T-helper 17 cell (primary cell): ENCODE measurements around the gene SRPK1. TPM values are rescaled to one million over a fixed set of nuclear protein-coding genes. Genes with fewer than 3 reads are reported as not detected.

Experiments
- ATAC-seq: fragments of 150-1000 bp; cut with Tn5 transposase; 2 replicates; pipeline ENCODE4 v1.10.0; 2021; ENCODE audit warnings: mild to moderate bottlenecking, moderate library complexity
- DNase-seq, 3 donors: peaks; one replicate each; pipeline versions ENCODE4 v3.0.0 to v3.0.0-alpha.2; 2020 to 2021
- H3K9me3 ChIP-seq: one replicate; pipeline ENCODE4 v1.7.0; 2013; ENCODE audit warnings: low read length, mild to moderate bottlenecking; ENCODE audit not compliant: control insufficient read depth, poor library complexity, severe bottlenecking
- H3K27ac Mint-ChIP-seq: one replicate; pipeline ENCODE4 v1.8.0; 2022; ENCODE audit warnings: mild to moderate bottlenecking, moderate library complexity, mixed read lengths
- H3K27me3 Mint-ChIP-seq: one replicate; pipeline ENCODE4 v1.8.0; 2022; ENCODE audit warnings: mixed read lengths
- H3K36me3 Mint-ChIP-seq: one replicate; pipeline ENCODE4 v1.8.0; 2022; ENCODE audit warnings: low read depth, mixed read lengths
- H3K4me1 Mint-ChIP-seq: one replicate; pipeline ENCODE4 v1.8.0; 2022; ENCODE audit warnings: mild to moderate bottlenecking, mixed read lengths
- H3K4me3 Mint-ChIP-seq: one replicate; pipeline ENCODE4 v1.8.0; 2022; ENCODE audit warnings: mild to moderate bottlenecking, moderate library complexity, mixed read lengths
- total RNA-seq, 4 donors: library from RNA in 2 of 4; stranded (reverse) in 2 of 4; gene quantifications; one replicate each; pipeline ENCODE4 v1.2.3 and lab custom pipeline; 2022 to 2026

The SRPK1 gene
- total RNA-seq (10 to 100 TPM; 44.9 to 46.4 TPM), total RNA-seq (lab: John Stamatoyannopoulos, UW) (70.1 to 107 reads per million in 2 donors)

GRCh38 chr6:35920793-35921732 lies at the start of gene SRPK1:
TSS of gene SRPK1 (minus strand) at chr6:35921098. CDS start at chr6:35921056, 42 bp downstream.
- H3K4me1 Mint-ChIP-seq = peaks cover 42% of the 10 kb centered on the region
- peak; percentile 74 for ATAC-seq
- H3K36me3 Mint-ChIP-seq = peaks cover 2% of the 10 kb centered on the region
- H3K4me3 Mint-ChIP-seq = peak within 1 kb of the TSS; percentile 97
- H3K27me3 Mint-ChIP-seq = no peaks in the 10 kb centered on the region
- H3K9me3 ChIP-seq = no peaks in the 10 kb centered on the region
- H3K27ac Mint-ChIP-seq = peak within 1 kb of the TSS; percentile 96
- peak; percentile 68 to 78 (median 78) for DNase-seq

- ATAC-seq (no peak), DNase-seq (no peak)
- no peaks in the 10 kb centered on the region for H3K9me3 ChIP-seq
- H3K4me1 Mint-ChIP-seq = peaks cover 5% of the 10 kb centered on the region
- no peak overlapping the region for H3K27ac Mint-ChIP-seq
- no peaks in the 10 kb centered on the region for H3K27me3 Mint-ChIP-seq
- no peaks in the 10 kb centered on the region for H3K36me3 Mint-ChIP-seq
- H3K4me3 Mint-ChIP-seq = no peak overlapping the region
Observed at GRCh38 chr6:35970181-35970580, 49.3 kb upstream of the SRPK1 start.

- Mint-ChIP-seq H3K36me3 (no peaks in the 10 kb centered on the region), H3K4me1 (peaks cover 5% of the 10 kb centered on the region), H3K27me3 (no peaks in the 10 kb centered on the region), H3K27ac (no peak overlapping the region), H3K4me3 (no peak overlapping the region)
- DNase-seq (no peak), ATAC-seq (no peak)
- H3K9me3 ChIP-seq = no peaks in the 10 kb centered on the region
Observed at GRCh38 chr6:35969646-35970045, 48.7 kb upstream of the SRPK1 start.

- no peak for DNase-seq
- no peak for ATAC-seq
- no peaks in the 10 kb centered on the region for H3K9me3 ChIP-seq
- Mint-ChIP-seq H3K4me1 (peaks cover 4% of the 10 kb centered on the region), H3K36me3 (no peaks in the 10 kb centered on the region), H3K27ac (no peak overlapping the region), H3K4me3 (no peak overlapping the region), H3K27me3 (no peaks in the 10 kb centered on the region)
Observed at GRCh38 chr6:35968821-35969220, 47.9 kb upstream of the SRPK1 start.

- H3K4me3 Mint-ChIP-seq = no peak overlapping the region
- peaks cover 8% of the 10 kb centered on the region for H3K27me3 Mint-ChIP-seq
- no peak for DNase-seq
- no peak overlapping the region for H3K27ac Mint-ChIP-seq
- H3K36me3 Mint-ChIP-seq = no peaks in the 10 kb centered on the region
- no peaks in the 10 kb centered on the region for H3K9me3 ChIP-seq
- H3K4me1 Mint-ChIP-seq = no peaks in the 10 kb centered on the region
- ATAC-seq = no peak
Observed at GRCh38 chr6:35967076-35967774, 46.3 kb upstream of the SRPK1 start.

- no peaks in the 10 kb centered on the region for H3K4me1 Mint-ChIP-seq
- peaks cover 45% of the 10 kb centered on the region for H3K27me3 Mint-ChIP-seq
- no peak overlapping the region for H3K4me3 Mint-ChIP-seq
- H3K36me3 Mint-ChIP-seq = peaks cover 4% of the 10 kb centered on the region
- no peak for DNase-seq
- H3K27ac Mint-ChIP-seq = no peak overlapping the region
- ATAC-seq = no peak
- no peaks in the 10 kb centered on the region for H3K9me3 ChIP-seq
Observed at GRCh38 chr6:35962779-35963560, 42.1 kb upstream of the SRPK1 start.

GRCh38 chr6:35960187-35960586 lies 39.3 kb upstream of the SRPK1 start:
- Mint-ChIP-seq H3K27me3 (peaks cover 47% of the 10 kb centered on the region), H3K4me1 (no peaks in the 10 kb centered on the region), H3K36me3 (peaks cover 6% of the 10 kb centered on the region), H3K4me3 (no peak overlapping the region), H3K27ac (no peak overlapping the region)
- ATAC-seq = no peak
- H3K9me3 ChIP-seq = no peaks in the 10 kb centered on the region
- DNase-seq = no peak

GRCh38 chr6:35955970-35956369 lies 35.1 kb upstream of the SRPK1 start:
- peaks cover 6% of the 10 kb centered on the region for H3K36me3 Mint-ChIP-seq
- H3K9me3 ChIP-seq = no peaks in the 10 kb centered on the region
- H3K27ac Mint-ChIP-seq = no peak overlapping the region
- DNase-seq (no peak), ATAC-seq (no peak)
- H3K4me1 Mint-ChIP-seq = no peaks in the 10 kb centered on the region
- no peak overlapping the region for H3K4me3 Mint-ChIP-seq
- peaks cover 37% of the 10 kb centered on the region for H3K27me3 Mint-ChIP-seq

GRCh38 chr6:35955521-35955920 lies 34.6 kb upstream of the SRPK1 start:
- H3K4me3 Mint-ChIP-seq = no peak overlapping the region
- H3K9me3 ChIP-seq = no peaks in the 10 kb centered on the region
- DNase-seq = no peak
- peaks cover 6% of the 10 kb centered on the region for H3K36me3 Mint-ChIP-seq
- ATAC-seq = no peak
- no peak overlapping the region for H3K27ac Mint-ChIP-seq
- H3K27me3 Mint-ChIP-seq = peaks cover 34% of the 10 kb centered on the region
- no peaks in the 10 kb centered on the region for H3K4me1 Mint-ChIP-seq

- H3K4me3 Mint-ChIP-seq = no peak overlapping the region
- DNase-seq = no peak
- peaks cover 4% of the 10 kb centered on the region for H3K36me3 Mint-ChIP-seq
- no peak overlapping the region for H3K27ac Mint-ChIP-seq
- no peaks in the 10 kb centered on the region for H3K9me3 ChIP-seq
- no peaks in the 10 kb centered on the region for H3K4me1 Mint-ChIP-seq
- no peak for ATAC-seq
- H3K27me3 Mint-ChIP-seq = peaks cover 31% of the 10 kb centered on the region
Observed at GRCh38 chr6:35955071-35955470, 34.2 kb upstream of the SRPK1 start.

- Mint-ChIP-seq H3K4me1 (no peaks in the 10 kb centered on the region), H3K4me3 (no peak overlapping the region), H3K36me3 (peaks cover 2% of the 10 kb centered on the region), H3K27ac (no peak overlapping the region), H3K27me3 (peaks cover 26% of the 10 kb centered on the region)
- ATAC-seq (no peak), DNase-seq (no peak)
- no peaks in the 10 kb centered on the region for H3K9me3 ChIP-seq
Observed at GRCh38 chr6:35954333-35954732, 33.4 kb upstream of the SRPK1 start.

GRCh38 chr6:35948725-35949124 lies 27.8 kb upstream of the SRPK1 start:
- H3K27ac Mint-ChIP-seq = no peak overlapping the region
- H3K36me3 Mint-ChIP-seq = no peaks in the 10 kb centered on the region
- no peaks in the 10 kb centered on the region for H3K4me1 Mint-ChIP-seq
- ATAC-seq = no peak
- H3K4me3 Mint-ChIP-seq = no peak overlapping the region
- H3K27me3 Mint-ChIP-seq = peaks cover 7% of the 10 kb centered on the region
- no peak for DNase-seq
- no peaks in the 10 kb centered on the region for H3K9me3 ChIP-seq

GRCh38 chr6:35945650-35946025 lies 24.7 kb upstream of the SRPK1 start:
- no peaks in the 10 kb centered on the region for H3K4me1 Mint-ChIP-seq
- H3K9me3 ChIP-seq = no peaks in the 10 kb centered on the region
- no peak for ATAC-seq
- DNase-seq = no peak
- H3K36me3 Mint-ChIP-seq = peaks cover 2% of the 10 kb centered on the region
- H3K4me3 Mint-ChIP-seq = no peak overlapping the region
- H3K27ac Mint-ChIP-seq = no peak overlapping the region
- peaks cover 4% of the 10 kb centered on the region for H3K27me3 Mint-ChIP-seq
